H1 (cell line): Measurements from ENCODE around the gene SUGP1.

Experiments
- ASH2L ChIP-seq: fragments of 200-600, 300-600 bp; sonication (generic); IDR thresholded peaks from one replicate; pipeline ENCODE4 v1.7.1; 2017; ENCODE audit warnings: low read length
- CBX5 ChIP-seq: fragments of 300-800, 300-1000 bp; sonication (generic); IDR thresholded peaks from 2 replicates; pipeline ENCODE4 v1.7.1; 2016; ENCODE audit warnings: antibody characterized with exemption, low read length, low read depth
- CHD2 ChIP-seq: IDR thresholded peaks from 2 replicates; pipeline ENCODE4 v1.6.1; 2012; ENCODE audit warnings: low read length, improper control_type of control experiment
- EZH2 ChIP-seq: fragments of 200-600 bp; sonication (generic); IDR thresholded peaks from 2 replicates; pipeline ENCODE4 v1.7.1; 2012; ENCODE audit warnings: low read depth, mild to moderate bottlenecking, moderate library complexity, low read length, inconsistent platforms; ENCODE audit not compliant: severe bottlenecking
- HDAC2 ChIP-seq, 2 experiments: fragments of 300-600 bp in 1 of 2; sonication (generic) in 1 of 2; IDR thresholded peaks; 2 replicates each; pipeline ENCODE4 v1.6.1; 2011 to 2012; ENCODE audit warnings: low read depth in 2 of 2, low read length in 2 of 2, mild to moderate bottlenecking in 2 of 2, moderate library complexity in 2 of 2, borderline replicate concordance in 1 of 2, inconsistent platforms in 1 of 2
- KDM1A ChIP-seq: fragments of 200-600, 300-600 bp; sonication (generic); IDR thresholded peaks from 2 replicates; pipeline ENCODE4 v1.7.1; 2016; ENCODE audit warnings: mild to moderate bottlenecking, low read length, borderline replicate concordance
- POLR2A ChIP-seq, 2 experiments: IDR thresholded peaks; 1 replicate in 1 of 2; 2 replicates in 1 of 2; pipeline ENCODE4 v1.6.1; 2011; ENCODE audit warnings: low read depth in 2 of 2, low read length in 2 of 2, mild to moderate bottlenecking in 2 of 2; ENCODE audit errors: control extremely low read depth in 1 of 2
- POLR2AphosphoS5 ChIP-seq: IDR thresholded peaks from 2 replicates; pipeline ENCODE4 v1.6.1; 2011; ENCODE audit warnings: low read depth, low read length
- TEAD4 ChIP-seq: IDR thresholded peaks from 2 replicates; pipeline ENCODE4 v1.6.1; 2012; ENCODE audit warnings: low read depth, low read length, inconsistent platforms, mixed read lengths
- YY1 ChIP-seq: IDR thresholded peaks from 2 replicates; pipeline ENCODE4 v1.6.1; 2011; ENCODE audit warnings: low read depth, mild to moderate bottlenecking, low read length
- TF ChIP-seq, protein P1 (sequence below), 3 experiments: IDR thresholded peaks; 1 replicate in 2 of 3; 2 replicates in 1 of 3; pipeline versions ENCODE4 v1.5.1 to v1.6.1; 2011; ENCODE audit warnings: low read length in 3 of 3, mild to moderate bottlenecking in 3 of 3, inconsistent platforms in 2 of 3, low read depth in 1 of 3, moderate library complexity in 1 of 3; ENCODE audit not compliant: insufficient read depth in 1 of 3; ENCODE audit errors: control extremely low read depth in 1 of 3

DNA sequence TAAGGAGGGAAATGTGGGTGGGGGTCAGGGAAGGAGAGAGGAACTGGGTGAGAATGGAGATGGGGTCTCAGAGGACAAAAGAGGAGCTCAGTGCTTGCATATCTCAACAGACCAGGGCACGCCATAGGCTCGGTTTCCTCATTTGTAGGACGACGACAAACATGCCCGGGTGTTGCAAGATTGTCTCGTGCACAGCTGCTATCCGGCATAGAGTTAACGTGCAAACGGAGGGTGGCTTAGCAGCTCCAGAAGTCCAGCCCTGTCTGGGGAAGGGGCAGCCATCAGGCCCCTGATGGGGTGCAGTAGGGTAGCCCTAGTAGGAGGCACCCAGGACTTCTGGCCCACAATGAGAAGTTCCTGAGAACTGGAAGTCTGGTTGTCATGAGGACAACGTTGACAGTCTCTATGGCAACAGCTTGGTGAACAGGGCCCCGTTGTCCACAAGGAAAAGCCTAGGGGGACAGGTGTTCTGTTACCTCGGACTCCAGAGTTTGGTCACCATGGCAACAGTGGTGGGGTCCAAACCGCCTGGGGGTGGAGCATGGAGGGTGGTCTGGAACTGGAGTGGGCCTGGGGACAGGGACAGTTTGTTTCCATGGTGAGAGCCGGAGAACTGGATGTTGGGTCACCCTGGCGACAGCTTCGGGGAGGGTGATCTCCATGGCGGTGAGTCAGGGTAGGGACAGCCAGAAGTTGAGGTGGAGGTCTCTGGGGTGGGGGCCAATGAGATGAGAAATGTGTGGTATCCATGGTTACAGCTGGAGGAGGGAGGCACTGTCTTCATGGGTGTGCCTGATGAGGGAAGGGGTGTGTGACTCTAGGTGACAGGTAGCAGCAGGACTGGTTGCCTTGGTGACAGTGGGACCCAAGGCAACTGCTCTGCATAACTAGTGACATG is 64.0 kb downstream of the SUGP1 start:
- TF ChIP-seq EZH2 (no peak), POLR2A (IDR thresholded peaks at IDR 0.05; ENCODE audit: control extremely low read depth in 1 of 2, low read depth in 2 of 2, low read length in 2 of 2) (no peak), ASH2L (no peak), CBX5 (no peak), CHD2 (no peak), YY1 (no peak), POLR2AphosphoS5 (no peak), TEAD4 (no peak), HDAC2 (IDR thresholded peaks at IDR 0.05; ENCODE audit: borderline replicate concordance in 1 of 2, low read depth in 2 of 2, low read length in 2 of 2) (no peak), KDM1A (no peak)
- TF ChIP-seq, protein P1, sequence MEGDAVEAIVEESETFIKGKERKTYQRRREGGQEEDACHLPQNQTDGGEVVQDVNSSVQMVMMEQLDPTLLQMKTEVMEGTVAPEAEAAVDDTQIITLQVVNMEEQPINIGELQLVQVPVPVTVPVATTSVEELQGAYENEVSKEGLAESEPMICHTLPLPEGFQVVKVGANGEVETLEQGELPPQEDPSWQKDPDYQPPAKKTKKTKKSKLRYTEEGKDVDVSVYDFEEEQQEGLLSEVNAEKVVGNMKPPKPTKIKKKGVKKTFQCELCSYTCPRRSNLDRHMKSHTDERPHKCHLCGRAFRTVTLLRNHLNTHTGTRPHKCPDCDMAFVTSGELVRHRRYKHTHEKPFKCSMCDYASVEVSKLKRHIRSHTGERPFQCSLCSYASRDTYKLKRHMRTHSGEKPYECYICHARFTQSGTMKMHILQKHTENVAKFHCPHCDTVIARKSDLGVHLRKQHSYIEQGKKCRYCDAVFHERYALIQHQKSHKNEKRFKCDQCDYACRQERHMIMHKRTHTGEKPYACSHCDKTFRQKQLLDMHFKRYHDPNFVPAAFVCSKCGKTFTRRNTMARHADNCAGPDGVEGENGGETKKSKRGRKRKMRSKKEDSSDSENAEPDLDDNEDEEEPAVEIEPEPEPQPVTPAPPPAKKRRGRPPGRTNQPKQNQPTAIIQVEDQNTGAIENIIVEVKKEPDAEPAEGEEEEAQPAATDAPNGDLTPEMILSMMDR (IDR thresholded peaks at IDR 0.05; ENCODE audit: control extremely low read depth in 1 of 3, insufficient read depth in 1 of 3, low read depth in 1 of 3, low read length in 3 of 3), result no peak
